Neural progenitor cell (in vitro differentiated cells): ENCODE results near the gene KCNK7. TPM values are rescaled to one million over a fixed set of nuclear protein-coding genes. Genes with fewer than 3 reads are reported as not detected.

Experiments
- DNase-seq: peaks from one replicate; pipeline ENCODE4 v3.0.0-alpha.2; 2016; ENCODE audit warnings: low spot score
- H2AFZ ChIP-seq: fragments of 200-600 bp; sonication (generic); replicated peaks from 2 replicates; pipeline ENCODE4 v1.6.1; 2016; ENCODE audit warnings: antibody characterized with exemption
- H3F3A ChIP-seq: fragments of 200-600 bp; sonication (generic); 2 replicates; pipeline ENCODE4 v1.6.1; 2016; ENCODE audit warnings: antibody characterized with exemption, low read depth
- H3K27ac ChIP-seq: fragments of 200-600 bp; sonication (generic); 2 replicates; pipeline ENCODE4 v1.5.1; 2016; ENCODE audit warnings: mild to moderate bottlenecking
- H3K27me3 ChIP-seq: fragments of 200-600 bp; sonication (generic); 2 replicates; pipeline ENCODE4 v1.6.1; 2016; ENCODE audit warnings: mild to moderate bottlenecking, moderate library complexity
- H3K36me3 ChIP-seq: fragments of 200-600 bp; sonication (generic); 2 replicates; pipeline ENCODE4 v1.5.1; 2016
- H3K4me1 ChIP-seq: fragments of 200-600 bp; sonication (generic); 2 replicates; pipeline ENCODE4 v1.6.1; 2016; ENCODE audit warnings: mixed run types
- H3K4me2 ChIP-seq: fragments of 200-600 bp; sonication (generic); 2 replicates; pipeline ENCODE4 v1.6.1; 2016
- H3K4me3 ChIP-seq: fragments of 200-600 bp; sonication (generic); 2 replicates; pipeline ENCODE4 v1.5.1; 2016
- H3K79me2 ChIP-seq: fragments of 200-600 bp; sonication (generic); 2 replicates; pipeline ENCODE4 v1.6.1; 2016; ENCODE audit warnings: low read depth
- H3K9ac ChIP-seq: fragments of 200-600 bp; sonication (generic); 2 replicates; pipeline ENCODE4 v1.6.1; 2016
- H3K9me3 ChIP-seq: fragments of 200-600 bp; sonication (generic); 2 replicates; pipeline ENCODE4 v1.5.1; 2016; ENCODE audit warnings: low read depth
- H4K20me1 ChIP-seq: fragments of 200-600 bp; sonication (generic); 2 replicates; pipeline ENCODE4 v1.6.1; 2016; ENCODE audit warnings: low read depth
- H3K27ac Mint-ChIP-seq: 3 replicates; pipeline ENCODE4 v1.8.0; 2021; ENCODE audit warnings: mixed read lengths
- H3K27me3 Mint-ChIP-seq: 2 replicates; pipeline ENCODE4 v1.8.0; 2022; ENCODE audit warnings: low read depth, mild to moderate bottlenecking, inconsistent platforms, moderate library complexity, mixed read lengths; ENCODE audit not compliant: insufficient read depth
- H3K36me3 Mint-ChIP-seq: 3 replicates; pipeline ENCODE4 v1.8.0; 2021; ENCODE audit warnings: mixed read lengths
- H3K4me1 Mint-ChIP-seq: 3 replicates; pipeline ENCODE4 v1.8.0; 2021; ENCODE audit warnings: mixed read lengths
- H3K4me3 Mint-ChIP-seq: 3 replicates; pipeline ENCODE4 v1.8.0; 2021; ENCODE audit warnings: mild to moderate bottlenecking, moderate library complexity, mixed read lengths
- H3K9me3 Mint-ChIP-seq: 3 replicates; pipeline ENCODE4 v1.8.0; 2020; ENCODE audit warnings: mixed read lengths
- EZH2 ChIP-seq: fragments of 200-600 bp; sonication (generic); IDR thresholded peaks from 2 replicates; pipeline ENCODE4 v1.6.1; 2017; ENCODE audit warnings: antibody characterized with exemption, mild to moderate bottlenecking, moderate library complexity
- EZH2phosphoT487 ChIP-seq: fragments of 200-600 bp; sonication (generic); IDR thresholded peaks from 2 replicates; pipeline ENCODE4 v1.6.1; 2017; ENCODE audit warnings: antibody characterized with exemption
- total RNA-seq: library from RNA; depleted of rRNA; stranded (reverse); fragments of >200 nt; gene quantifications from 2 replicates; pipeline ENCODE4 v1.2.3, GENCODE V29; 2015; ENCODE audit warnings: low replicate concordance
- TF ChIP-seq, protein P1 (sequence below): fragments of 200-600 bp; sonication (generic); IDR thresholded peaks from 2 replicates; pipeline ENCODE4 v1.5.1; 2017; ENCODE audit warnings: antibody characterized with exemption, mild to moderate bottlenecking

The KCNK7 gene
- total RNA-seq, 1 donor from 2014 or later, result not detected

DNA sequence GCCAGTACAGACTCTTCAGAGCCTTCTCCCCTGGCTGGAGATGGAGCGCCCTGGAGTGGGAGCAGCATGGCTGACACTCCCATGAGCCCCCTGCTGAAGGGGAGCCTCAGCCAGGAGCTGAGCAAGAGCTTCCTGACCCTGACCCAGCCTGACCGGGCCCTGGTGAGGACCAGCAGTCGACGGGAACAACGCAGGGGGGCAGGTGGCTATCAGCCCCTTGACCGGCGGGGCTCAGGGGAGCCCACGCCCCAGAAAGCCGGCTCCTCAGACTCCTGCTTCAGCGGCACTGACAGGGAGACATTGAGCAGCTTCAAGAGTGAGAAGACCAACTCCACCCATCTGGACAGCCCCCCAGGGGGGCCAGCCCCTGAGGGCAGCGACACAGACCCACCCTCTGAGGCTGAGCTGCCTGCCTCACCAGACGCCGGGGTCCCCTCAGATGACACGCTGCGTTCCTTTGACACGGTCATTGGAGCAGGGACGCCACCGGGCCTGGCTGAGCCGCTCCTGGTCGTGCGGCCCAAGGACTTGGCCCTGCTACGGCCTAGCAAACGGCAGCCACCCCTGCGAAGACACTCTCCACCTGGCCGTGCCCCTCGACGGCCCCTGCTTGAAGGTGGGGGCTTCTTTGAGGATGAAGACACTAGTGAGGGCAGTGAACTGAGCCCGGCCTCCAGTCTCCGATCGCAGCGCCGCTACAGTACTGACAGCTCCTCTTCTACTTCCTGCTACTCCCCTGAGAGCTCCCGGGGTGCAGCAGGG is 22.6 kb upstream of the KCNK7 start:
- H3K27me3 ChIP-seq, result no peaks in the 10 kb centered on the region
- H3K4me1 Mint-ChIP-seq, result peaks cover 13% of the 10 kb centered on the region
- peaks cover 12% of the 10 kb centered on the region for H3F3A ChIP-seq
- peaks cover 10% of the 10 kb centered on the region for H3K4me1 ChIP-seq
- H3K36me3 Mint-ChIP-seq, result peaks cover 7% of the 10 kb centered on the region
- no peaks in the 10 kb centered on the region for H3K9me3 Mint-ChIP-seq
- H3K27ac ChIP-seq, result no peak overlapping the region
- no peak overlapping the region for H3K9ac ChIP-seq
- H3K4me3 ChIP-seq, result no peak overlapping the region
- no peak for DNase-seq
- peaks cover 7% of the 10 kb centered on the region for H3K27me3 Mint-ChIP-seq
- H4K20me1 ChIP-seq, result peaks cover 12% of the 10 kb centered on the region
- H3K79me2 ChIP-seq, result peaks cover 32% of the 10 kb centered on the region
- no peak overlapping the region for H3K4me2 ChIP-seq
- peak overlapping the region; percentile 92 for H3K4me3 Mint-ChIP-seq
- no peaks in the 10 kb centered on the region for H3K36me3 ChIP-seq
- H2AFZ ChIP-seq, result no peak overlapping the region
- TF ChIP-seq EZH2phosphoT487, result no peak
- no peak for TF ChIP-seq EZH2
- TF ChIP-seq, protein P1, sequence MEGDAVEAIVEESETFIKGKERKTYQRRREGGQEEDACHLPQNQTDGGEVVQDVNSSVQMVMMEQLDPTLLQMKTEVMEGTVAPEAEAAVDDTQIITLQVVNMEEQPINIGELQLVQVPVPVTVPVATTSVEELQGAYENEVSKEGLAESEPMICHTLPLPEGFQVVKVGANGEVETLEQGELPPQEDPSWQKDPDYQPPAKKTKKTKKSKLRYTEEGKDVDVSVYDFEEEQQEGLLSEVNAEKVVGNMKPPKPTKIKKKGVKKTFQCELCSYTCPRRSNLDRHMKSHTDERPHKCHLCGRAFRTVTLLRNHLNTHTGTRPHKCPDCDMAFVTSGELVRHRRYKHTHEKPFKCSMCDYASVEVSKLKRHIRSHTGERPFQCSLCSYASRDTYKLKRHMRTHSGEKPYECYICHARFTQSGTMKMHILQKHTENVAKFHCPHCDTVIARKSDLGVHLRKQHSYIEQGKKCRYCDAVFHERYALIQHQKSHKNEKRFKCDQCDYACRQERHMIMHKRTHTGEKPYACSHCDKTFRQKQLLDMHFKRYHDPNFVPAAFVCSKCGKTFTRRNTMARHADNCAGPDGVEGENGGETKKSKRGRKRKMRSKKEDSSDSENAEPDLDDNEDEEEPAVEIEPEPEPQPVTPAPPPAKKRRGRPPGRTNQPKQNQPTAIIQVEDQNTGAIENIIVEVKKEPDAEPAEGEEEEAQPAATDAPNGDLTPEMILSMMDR, result no peak
- no peak overlapping the region for H3K27ac Mint-ChIP-seq
- H3K9me3 ChIP-seq, result no peaks in the 10 kb centered on the region

DNA sequence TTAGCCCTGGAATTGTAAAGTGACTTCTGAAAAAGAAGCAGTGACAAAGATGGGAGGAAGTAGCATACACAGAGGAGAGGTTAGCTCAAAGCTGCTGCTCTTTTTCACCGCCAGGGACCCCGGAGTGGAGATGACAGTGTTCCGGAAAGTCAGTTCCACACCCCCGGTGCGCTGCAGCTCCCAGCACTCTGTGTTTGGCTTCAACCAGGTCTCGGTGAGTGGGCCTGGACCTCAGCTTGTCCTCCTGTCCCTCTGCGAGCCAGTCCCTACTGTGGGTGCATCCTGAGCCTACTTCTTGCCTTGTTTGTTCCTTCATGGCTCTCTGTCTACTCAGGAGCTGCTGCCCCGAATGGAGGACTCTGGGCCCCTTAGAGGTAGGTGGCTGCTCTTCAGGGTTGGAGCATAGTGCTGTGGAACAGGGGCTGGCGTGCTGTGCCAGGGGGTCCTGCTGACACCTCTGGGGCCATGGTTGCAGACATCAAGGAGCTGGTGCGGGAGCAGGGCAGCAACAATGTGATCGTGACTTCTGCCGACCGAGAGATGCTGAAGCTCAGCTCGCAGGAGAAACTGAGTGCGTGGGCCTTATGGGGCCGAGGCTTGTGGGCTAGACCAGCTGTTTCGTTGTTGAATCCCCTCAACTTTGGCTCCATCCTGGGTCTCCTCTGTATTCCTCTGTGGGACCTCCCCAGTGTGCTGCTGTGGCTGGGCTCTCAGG is 21.7 kb upstream of the KCNK7 start:
- Histone ChIP-seq H3K79me2 (peaks cover 41% of the 10 kb centered on the region), H3F3A (peaks cover 14% of the 10 kb centered on the region), H3K9ac (no peak overlapping the region), H4K20me1 (peaks cover 20% of the 10 kb centered on the region), H3K36me3 (no peaks in the 10 kb centered on the region), H3K9me3 (no peaks in the 10 kb centered on the region), H2AFZ (no peak overlapping the region), H3K4me3 (no peak overlapping the region), H3K4me1 (peaks cover 15% of the 10 kb centered on the region), H3K27ac (no peak overlapping the region), H3K27me3 (no peaks in the 10 kb centered on the region), H3K4me2 (peak overlapping the region; percentile 96)
- no peak for DNase-seq
- H3K27ac Mint-ChIP-seq, result no peak overlapping the region
- H3K4me3 Mint-ChIP-seq, result peak overlapping the region; percentile 92
- TF ChIP-seq, protein P1, result no peak
- no peak for TF ChIP-seq EZH2
- no peak for TF ChIP-seq EZH2phosphoT487
- H3K36me3 Mint-ChIP-seq, result peaks cover 5% of the 10 kb centered on the region
- peaks cover 17% of the 10 kb centered on the region for H3K4me1 Mint-ChIP-seq
- no peaks in the 10 kb centered on the region for H3K9me3 Mint-ChIP-seq
- peaks cover 7% of the 10 kb centered on the region for H3K27me3 Mint-ChIP-seq

DNA sequence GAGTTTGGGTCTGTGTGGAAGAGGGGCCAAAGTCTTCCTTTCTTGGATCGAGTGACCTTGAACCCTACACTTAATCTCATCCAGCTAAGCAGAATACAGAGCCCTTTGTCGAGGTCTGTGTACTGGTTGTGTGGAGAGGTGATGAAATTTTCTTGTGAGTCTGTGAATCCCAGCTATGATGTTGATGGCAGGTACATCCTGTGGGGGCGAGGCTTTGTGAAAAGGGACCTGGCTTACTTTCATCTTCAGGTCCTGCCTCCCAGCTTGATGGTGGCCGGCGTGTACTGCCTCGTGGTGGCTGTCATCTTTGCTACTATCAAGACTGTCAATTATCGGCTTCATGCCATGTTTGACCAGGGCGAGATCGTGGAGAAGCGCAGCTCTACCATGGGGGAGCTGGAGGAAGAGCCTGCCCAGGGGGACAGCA is 21.0 kb upstream of the KCNK7 start:
- Histone ChIP-seq H3K79me2 (peaks cover 46% of the 10 kb centered on the region), H3K9ac (peak overlapping the region; percentile 61), H3K27ac (no peak overlapping the region), H3K4me2 (peak overlapping the region; percentile 96), H3K27me3 (no peaks in the 10 kb centered on the region), H3K36me3 (no peaks in the 10 kb centered on the region), H3K4me1 (peaks cover 19% of the 10 kb centered on the region), H3K9me3 (no peaks in the 10 kb centered on the region), H4K20me1 (peaks cover 27% of the 10 kb centered on the region), H2AFZ (no peak overlapping the region), H3F3A (peaks cover 19% of the 10 kb centered on the region), H3K4me3 (peak overlapping the region; percentile 80)
- H3K4me1 Mint-ChIP-seq, result peaks cover 22% of the 10 kb centered on the region
- no peak for DNase-seq
- peak overlapping the region; percentile 64 for H3K27ac Mint-ChIP-seq
- TF ChIP-seq EZH2, result no peak
- H3K36me3 Mint-ChIP-seq, result peaks cover 5% of the 10 kb centered on the region
- H3K9me3 Mint-ChIP-seq, result no peaks in the 10 kb centered on the region
- H3K27me3 Mint-ChIP-seq, result peaks cover 7% of the 10 kb centered on the region
- H3K4me3 Mint-ChIP-seq, result peak overlapping the region; percentile 92
